HG02981 (cell line): ENCODE measurements around the gene SMIM23.
"Not testable (repeated sequence)": the region's sequence is repeated elsewhere in the genome, so short reads cannot be mapped to it uniquely, and the experiment has no call there.

Experiments used
- ATAC-seq: cut with Tn5 transposase; IDR thresholded peaks from one replicate; pipeline ENCODE4 v1.9.1; 2021; ENCODE audit warnings: mild to moderate bottlenecking, moderate library complexity; ENCODE audit not compliant: unreplicated experiment

The SMIM23 gene

DNA sequence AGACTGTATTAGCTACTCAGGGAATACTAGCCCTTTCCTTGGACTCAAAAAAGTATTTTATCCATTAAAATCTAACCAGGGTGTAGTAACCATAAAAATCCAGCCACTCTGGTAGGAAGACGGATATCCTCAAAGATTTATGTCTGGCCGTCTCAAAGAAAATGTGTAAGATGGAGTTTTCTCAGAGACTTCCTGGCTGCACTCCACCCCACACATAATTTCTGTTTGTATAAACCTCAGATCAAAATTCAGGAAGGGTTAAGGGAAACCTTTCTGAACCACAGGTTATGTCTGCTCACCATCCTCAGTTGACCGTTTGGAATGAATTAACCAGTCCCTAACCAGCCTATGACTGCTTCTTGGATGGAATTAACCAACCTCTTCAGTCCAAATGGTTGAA, 13.8 kb upstream of the SMIM23 start:
- ATAC-seq = no peak

DNA sequence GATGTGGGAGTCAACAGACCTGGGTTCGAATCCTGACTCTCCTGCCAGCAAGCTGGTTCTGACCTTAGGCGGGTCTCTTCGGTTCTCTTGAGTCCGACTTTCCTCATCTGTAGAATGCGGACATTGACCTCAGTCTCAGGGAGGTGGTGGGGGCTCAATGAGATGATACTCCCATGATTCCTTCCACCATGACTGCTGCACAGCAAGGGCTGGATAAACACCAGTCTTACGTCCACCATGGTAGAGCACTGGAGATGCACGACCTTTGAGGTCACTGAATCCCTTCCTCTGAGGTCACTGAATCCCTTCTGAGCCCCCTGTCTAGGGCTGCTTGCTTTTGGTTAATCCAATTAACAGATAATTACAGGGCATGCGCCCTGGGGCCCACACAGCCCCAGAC, 12.5 kb upstream of the SMIM23 start:
- ATAC-seq = no peak

DNA sequence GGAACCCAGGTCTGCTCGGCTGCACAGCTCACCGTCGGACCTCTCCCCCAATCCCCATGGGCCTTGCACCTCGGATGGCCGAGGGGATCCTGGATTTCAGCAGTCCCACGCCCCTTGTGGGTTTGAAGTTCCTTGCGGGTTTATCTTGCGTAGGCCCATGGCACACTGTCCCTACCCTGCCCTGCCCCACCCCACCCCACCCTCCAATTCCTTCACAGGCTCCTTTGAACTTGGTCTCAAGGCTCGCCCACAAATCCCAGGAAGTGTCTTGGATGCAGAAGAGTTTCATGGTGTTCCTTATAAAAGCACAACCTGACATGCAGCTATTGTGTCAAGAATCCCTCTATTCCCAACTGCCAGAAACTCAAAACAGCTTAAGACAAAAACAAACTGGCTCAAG, 11.2 kb upstream of the SMIM23 start:
- no peak for ATAC-seq

DNA sequence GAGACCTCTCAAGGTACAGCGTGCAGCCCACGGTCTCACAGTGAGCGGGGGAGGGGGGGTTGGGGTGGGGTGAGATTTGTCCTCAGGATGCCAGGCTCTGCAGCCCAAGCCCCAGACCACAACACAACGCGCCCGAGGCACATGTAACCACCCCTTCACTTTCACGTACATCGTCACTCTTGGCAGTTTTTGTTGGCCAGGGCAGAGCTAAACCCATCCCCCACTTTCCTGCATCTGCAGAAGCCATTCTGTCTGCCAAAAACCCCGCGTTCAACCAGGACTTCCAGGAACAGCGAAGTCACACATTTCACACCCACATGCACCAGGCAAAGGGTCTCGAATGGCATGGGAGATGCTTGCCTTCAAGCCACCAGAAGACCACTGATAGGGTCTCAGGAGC, 9.4 kb upstream of the SMIM23 start:
- no peak for ATAC-seq

DNA sequence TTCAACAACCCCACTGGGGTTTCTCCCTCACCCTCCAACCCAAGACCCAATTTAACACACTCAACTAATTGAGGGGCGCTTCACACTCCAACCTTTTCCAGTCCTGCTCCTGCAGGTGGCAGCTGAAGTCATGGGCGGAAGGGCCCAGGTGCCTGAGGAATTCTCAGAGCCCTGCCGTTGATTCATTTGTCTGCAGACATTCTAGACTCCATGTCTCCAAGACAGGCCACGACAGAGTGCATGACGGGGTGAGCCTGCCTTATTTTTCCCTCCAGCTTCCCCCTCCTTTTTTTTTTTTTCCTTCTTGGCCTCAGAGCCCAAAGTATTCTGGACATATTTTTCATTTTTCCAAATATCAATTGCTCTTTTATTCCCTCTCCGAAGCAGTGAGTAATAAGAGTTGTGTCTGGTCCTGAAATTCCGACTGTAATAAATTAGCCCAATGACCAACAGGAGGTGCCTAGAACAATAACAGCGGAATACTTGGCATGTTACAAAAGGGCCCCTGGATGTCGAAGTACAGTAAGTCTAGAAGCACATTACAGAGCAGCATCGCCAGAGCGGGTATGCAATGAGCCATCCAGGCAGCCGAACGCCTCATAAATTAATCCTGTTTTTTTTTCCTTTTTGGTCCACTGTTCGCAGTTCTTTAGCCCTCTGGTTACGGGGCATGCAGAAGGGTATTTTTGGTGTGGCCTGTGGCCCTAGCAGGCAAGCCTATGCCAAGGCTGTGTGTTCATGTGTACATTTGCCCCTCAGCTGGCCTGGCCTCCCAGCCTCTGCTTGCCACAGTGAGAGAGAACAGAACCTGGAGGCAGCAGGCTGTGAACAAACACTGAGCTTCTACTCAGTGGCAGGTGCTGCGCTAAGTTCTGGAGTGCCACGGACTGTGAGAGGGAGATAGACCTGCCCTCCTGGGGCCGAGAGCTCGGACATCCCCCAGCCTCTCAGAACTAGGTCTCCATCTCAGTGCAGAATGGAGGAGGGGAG, 8.6 kb upstream of the SMIM23 start:
- no peak for ATAC-seq

DNA sequence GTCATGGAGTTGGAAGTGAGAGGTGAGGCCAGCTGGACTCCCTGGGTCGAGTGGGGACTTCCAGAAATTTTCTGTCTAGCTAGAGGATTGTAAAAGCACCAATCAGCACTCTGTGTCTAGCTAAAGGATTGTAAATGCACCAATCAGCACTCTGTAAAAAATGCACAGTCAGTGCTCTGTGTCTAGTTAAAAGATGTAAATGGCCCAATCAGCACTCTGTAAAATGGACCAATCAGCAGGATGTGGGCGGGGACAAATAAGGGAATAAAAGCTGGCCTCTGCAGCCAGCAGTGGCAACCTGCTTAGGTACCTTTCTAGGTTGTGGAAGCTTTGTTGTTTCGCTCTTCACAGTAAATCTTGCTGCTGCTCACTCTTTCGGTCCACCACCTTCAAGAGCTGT, 3.9 kb upstream of the SMIM23 start:
- not testable (repeated sequence) for ATAC-seq

DNA sequence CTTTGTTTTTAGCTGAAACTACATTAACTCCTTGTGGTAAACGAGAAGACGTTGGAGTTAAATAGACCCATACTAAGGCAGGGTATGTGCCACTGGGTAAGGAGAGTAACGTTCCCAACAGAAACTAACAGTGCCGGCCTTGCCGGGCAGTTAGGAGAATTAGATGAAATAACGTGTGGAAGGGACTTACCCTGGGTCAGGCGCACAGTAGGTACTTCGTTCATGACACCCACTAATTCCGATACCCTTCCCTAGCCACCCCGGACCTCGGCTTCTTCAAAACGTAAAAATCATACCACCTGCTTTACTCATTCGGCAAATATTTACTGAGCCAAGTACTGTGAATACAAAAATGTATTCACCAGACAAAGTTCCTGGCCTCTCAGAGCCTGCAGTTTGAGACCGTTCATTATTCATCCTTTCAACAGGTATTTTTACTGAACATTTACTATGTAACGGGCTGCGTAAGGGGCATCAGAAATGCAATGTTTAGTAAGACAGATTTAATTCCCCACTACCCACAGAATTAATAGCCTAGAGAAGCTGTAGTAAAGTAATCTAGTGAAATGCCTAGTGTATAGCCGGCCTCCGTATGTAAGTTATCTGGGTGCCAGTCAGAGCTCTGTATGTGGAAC, 3.2 kb upstream of the SMIM23 start:
- no peak for ATAC-seq

DNA sequence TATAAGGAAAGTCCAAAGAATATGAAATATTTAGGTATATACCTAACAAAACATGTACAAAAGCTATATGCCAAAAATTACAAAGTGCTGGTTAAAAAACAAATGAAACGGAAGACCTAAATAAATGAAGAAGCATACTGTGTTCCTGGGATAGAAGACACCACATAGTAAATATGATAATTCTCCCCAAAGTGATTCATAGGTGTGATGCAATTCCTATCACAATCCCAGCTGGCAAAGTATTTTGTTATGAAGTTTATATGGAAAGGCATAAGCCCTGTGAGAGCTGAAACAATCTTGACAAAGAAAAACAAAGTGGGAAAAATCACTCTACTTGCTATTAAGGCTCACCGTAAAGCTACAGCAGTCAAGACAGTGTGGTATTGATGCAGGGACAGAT, 2.6 kb upstream of the SMIM23 start:
- no peak for ATAC-seq

DNA sequence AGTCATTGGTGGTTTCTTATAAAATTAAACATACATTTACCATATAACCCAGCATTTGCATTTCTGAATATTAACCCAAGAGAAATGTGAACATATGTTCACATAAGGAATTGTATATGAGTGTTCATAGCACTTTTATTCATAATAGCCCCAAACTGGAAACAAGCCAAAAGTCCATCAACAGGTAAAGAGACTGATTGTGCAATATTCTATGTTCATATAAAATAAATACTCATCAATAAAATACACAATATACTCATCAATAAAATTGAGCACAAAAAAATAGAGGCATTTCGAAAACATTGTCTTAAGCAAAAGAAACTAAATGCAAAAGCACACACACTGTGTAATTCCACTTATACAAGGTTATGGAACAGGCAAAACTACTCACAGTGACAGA, 3.7 kb downstream of the SMIM23 start:
- no peak for ATAC-seq

DNA sequence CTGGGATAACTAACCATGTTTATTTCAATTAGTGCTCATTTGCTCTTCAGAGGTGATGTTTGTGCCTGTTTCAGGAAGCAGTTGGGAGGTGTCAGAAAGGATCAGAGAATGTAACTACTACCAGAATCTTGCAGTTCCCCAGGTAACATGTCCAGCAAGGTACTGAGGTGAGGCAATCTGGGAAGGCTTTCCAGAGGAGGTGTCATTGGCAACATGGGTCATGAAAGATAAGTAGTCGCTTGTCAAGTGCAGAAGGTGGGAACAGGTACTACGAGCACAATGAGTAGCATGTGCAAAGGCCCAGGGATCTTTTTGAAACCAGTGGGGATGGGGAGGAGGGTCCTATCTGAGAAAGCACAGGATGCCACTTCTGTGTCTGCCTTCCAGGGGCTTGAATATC, 4.8 kb downstream of the SMIM23 start:
- no peak for ATAC-seq

DNA sequence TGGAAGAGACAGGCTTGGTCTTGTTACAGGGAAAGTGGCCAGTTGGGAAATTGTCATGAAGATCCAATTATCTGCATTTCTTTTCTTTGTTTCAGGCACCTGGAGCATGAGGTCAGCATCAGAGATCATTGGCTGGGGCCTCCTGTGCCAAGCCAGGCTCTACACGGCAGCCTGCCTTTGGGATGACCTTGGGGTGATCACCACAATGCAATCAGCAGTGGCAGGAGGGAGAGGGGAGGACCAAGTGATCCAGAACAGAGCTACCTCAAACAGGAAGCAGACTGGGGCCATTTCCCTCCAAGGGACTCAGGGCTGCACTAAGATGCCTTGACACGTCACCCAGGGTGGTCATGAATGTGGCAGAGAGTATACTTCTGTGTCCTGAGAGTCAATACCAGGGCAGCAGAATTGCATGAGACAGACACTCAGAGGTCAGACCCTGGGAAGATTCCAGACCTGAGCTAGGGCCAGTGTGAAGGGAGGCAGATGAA, 8.9 kb downstream of the SMIM23 start:
- no peak for ATAC-seq

DNA sequence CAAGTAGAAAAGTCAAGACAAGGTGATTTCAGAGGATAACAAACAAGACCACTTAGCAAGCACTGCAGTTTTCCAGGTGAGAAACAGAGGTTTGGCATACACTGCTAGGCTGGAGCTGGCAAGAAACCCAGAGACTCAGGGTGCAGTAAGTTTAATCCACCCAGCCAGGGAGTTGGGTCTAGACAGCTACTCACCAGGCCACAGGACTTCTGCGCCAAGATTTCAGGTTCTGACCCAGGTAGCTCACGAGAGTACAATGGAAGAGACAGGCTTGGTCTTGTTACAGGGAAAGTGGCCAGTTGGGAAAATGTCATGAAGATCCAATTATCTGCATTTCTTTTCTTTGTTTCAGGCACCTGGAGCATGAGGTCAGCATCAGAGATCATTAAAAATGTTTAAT, 9.8 kb downstream of the SMIM23 start:
- no peak for ATAC-seq

DNA sequence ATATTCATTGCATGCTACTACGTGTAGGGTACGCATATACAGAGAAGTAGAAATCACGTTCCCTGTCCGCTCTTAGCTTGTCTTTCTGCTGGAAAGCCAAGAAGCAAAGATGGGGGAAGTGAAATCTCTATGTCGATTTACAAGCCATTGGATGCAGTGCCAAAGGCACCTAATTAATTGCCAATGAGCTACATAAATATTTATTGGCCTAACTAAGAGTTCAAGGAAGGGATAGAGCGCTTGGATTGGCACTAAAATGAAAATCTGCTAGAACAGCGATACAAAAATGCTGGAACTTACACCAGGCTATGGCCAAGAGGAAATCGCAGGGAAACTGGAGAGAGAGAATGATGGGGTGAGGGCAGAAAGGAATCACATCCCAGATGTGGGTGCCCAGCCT, 10.8 kb downstream of the SMIM23 start:
- no peak for ATAC-seq

DNA sequence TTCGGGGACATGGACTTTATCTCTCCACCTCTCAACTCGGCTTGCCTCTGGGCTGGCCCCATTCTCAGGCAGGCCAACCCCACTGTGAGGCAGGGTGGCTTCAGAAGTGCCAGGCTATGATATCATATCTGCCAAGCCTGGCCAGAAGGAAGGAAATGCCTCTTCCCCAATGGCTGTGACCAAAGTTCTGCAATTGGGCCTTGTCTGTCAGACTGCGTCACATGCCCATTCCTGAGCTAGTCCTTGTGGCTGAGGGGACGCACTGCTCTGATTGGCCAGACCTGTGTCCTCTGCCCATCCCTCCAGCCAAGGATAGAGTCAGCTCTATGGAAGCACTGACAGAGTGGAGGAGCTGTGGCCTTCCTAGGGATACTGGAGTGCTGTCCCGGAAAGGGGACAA, 11.9 kb downstream of the SMIM23 start:
- no peak for ATAC-seq

DNA sequence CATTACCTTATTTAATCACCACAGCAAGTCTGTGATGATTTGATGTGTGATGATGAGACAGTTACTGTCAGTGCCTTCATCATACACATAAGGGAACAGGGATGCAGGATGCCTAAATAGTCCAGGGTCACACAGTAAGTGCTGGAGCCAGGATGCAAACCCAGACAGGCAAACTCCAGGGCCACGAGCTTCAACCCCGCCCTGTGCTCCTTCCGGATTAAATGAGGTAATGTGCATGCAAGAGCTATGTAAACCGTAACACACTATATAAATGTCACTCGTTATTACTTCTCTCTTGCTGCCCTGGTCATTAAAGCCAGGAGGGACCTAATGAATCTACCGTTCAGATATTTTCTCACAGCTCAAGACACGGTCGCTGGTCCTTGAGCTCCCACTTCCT, 12.8 kb downstream of the SMIM23 start:
- ATAC-seq = no peak

DNA sequence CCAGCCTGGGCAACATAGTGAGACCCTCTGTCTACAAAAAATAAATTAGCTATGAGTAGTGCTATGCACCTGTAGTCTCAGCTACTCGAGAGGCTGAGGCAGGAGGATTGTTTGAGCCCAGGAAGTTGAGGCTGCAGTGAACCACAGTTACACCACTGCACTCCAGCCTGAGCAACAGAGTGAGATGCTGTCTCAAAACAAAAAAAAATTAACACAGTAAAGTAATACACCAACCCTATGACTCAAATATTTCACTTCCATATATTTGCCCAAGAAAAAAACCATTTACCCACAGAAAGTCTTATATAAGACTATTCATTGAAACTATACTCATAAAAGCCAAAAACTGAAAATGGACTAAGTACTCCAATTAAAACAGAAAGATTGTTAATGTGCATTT, 16.2 kb downstream of the SMIM23 start:
- ATAC-seq = no peak

DNA sequence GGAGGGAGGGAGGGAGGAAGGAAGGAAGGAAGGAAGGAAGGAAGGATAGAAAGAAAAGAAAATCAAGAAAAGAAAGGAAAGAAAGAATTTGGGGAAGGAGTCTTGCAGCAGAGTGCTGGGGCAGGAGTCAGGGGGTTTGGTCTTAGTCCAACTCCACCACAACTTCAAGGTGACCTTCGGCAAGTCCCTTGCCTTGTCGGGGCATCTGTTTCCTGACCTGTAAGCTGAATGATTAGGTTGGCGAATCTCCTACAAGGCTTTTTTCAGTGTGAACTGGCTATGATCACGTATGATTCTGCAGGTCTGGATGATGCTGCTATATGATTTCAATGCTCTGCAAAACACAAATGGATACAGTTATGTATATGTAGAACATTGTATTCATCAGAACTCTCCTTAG, 20.1 kb downstream of the SMIM23 start:
- ATAC-seq = no peak

DNA sequence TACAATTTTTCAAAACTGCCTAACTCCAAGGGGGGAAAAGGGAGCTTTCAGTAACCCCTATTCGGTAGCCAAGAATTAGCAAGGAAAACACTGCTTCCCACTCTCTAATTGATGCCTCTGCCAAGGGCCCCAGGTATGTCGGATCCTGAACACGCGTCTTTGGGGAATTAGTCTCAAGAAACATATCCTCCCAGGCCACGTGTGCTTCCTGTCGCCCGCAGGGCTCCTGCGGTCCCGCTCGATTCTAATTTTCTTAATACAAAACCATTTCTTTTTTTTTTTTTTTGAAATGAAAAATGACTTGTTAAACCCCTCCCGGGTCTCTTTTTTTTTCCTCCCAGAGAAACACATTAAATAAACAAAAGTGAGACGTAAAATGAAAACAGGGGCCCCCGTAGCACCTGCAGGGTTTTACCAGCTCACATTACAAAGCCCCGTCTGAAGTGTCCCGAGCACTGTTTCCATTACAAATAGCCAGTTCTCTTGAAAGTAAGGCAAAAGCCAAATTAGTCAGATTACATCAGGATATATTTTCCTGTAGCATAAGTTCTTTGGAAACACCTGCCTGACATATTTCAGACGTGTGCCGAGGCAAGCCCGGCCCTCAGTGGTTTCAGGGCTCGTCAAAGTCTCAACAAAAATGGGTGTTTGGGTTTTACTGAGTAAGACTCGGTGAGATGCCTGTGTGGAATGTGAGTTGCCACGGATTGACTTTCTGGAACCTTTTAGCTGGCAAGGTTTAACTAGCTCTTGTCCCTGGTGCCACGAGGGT, 21.5 kb downstream of the SMIM23 start:
- no peak for ATAC-seq

DNA sequence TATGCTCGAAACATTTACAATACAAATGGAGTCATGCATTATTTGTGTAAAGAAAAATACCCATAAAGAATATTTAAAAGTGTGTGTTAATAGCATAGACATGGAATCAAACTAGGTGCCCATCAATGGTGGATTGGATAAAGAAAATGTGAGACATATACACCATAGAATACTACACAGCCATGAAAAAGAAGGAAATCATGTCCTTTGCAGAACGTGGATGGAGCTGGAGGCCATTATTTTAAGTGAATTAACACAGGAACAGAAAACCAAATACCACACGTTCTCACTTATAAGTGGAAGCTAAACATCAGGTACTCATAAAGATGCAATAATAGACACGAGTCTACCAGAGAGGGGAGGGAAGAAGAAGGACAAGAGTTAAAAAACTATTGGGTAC, 22.8 kb downstream of the SMIM23 start:
- no peak for ATAC-seq

DNA sequence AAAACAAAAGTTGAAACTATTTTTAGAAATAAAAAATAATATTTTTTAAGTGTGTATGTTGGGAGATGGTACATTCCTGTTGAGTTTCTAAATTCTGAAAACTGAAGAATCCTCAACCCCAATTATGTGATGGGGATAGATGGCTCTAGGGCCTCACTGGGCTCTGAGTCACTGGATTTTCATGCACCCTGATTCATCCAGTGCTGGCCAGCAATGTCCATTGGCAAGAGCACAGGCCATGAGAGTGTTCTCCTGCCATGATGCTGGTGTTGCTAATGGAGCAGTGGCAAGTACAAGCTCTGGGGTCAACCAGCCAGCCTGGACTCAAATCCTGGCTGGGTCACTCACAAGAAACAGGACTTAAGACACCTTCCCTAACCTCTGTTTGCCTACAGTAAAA, 23.3 kb downstream of the SMIM23 start:
- no peak for ATAC-seq

DNA sequence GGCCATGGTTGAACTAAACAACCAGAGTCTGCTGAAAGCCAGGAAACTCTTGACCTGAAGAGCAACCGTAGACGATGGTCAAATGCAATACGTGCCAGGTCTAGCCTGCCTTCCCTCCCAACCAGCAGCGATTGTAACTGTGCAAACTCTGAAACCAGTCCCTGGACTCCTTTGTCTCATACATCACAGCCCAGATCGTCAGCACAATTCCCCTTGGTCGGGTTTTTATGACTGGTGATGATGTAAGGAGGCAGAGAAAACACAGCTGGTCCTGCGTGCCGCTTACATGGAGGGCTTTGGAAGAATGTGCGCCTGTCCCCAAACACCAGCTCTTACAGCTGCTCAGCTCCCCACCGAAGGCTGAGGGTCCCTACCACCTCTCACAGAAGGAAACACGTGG, 24.6 kb downstream of the SMIM23 start:
- no peak for ATAC-seq

DNA sequence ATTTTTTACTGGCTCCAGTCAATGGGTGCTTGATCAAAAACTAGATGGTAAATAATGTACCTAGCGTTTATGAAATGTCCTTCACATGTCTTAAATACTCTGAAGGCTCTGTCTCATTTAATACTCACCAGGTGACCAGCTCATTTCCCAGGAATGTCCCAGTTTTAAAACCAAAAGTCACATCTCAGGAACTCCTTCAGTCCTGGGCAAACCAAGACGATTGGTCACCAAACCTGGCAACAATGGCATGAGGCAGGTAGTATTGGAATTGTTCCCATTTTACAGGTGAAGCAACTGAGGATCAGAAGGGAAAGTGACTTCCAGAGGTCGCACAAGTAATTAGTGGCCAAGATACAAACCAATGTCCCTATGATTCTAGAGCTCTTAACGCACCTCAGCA, 27.7 kb downstream of the SMIM23 start:
- ATAC-seq = no peak
